ENCODE data around the gene NPAS2.

GRCh38 chr2:100986157-100986556 lies 166.2 kb downstream of the NPAS2 start:
- TF ChIP-seq CTCF (IDR thresholded peaks at IDR 0.05) (no peak), EZH2 (IDR thresholded peaks at IDR 0.05) (no peak)
